Transverse colon (tissue), 4 donors: ENCODE measurements around the gene AOPEP. TPM values are rescaled to one million over a fixed set of nuclear protein-coding genes. Genes with fewer than 3 reads are reported as not detected.

Experiments
- DNase-seq: peaks from one replicate; pipeline ENCODE4 v3.0.0-alpha.2; 2019
- H3K27ac ChIP-seq, 4 donors: fragments of 200-600 bp; sonication (generic); 2 replicates each; pipeline ENCODE4 v1.5.1; 2016 to 2018; ENCODE audit warnings: inconsistent platforms in 4 of 4
- H3K27me3 ChIP-seq: fragments of 200-600 bp; sonication (generic); 2 replicates; pipeline ENCODE4 v1.5.1; 2017; ENCODE audit warnings: inconsistent platforms
- H3K36me3 ChIP-seq, 4 donors: fragments of 200-600 bp; sonication (generic); 2 replicates each; pipeline ENCODE4 v1.5.1; 2017 to 2019; ENCODE audit warnings: inconsistent platforms in 4 of 4
- H3K4me1 ChIP-seq, 4 donors: fragments of 200-600 bp; sonication (generic); 2 replicates each; pipeline ENCODE4 v1.5.1; 2017 to 2020; ENCODE audit warnings: inconsistent platforms in 4 of 4
- H3K4me3 ChIP-seq, 4 donors: fragments of 200-600 bp; sonication (generic); 1 replicate in 1 of 4; 2 replicates in 3 of 4; pipeline versions ENCODE4 v1.5.1 to v1.6.1; 2017 to 2019; ENCODE audit warnings: inconsistent platforms in 4 of 4
- H3K9me3 ChIP-seq, 2 donors: fragments of 200-600 bp; sonication (generic); 2 replicates each; pipeline ENCODE4 v1.5.1; 2017 to 2019; ENCODE audit warnings: inconsistent platforms in 2 of 2
- CTCF ChIP-seq, 5 experiments: fragments of 200-600 bp in 3 of 5; fragments of 450-650 bp in 2 of 5; sonication (generic) in 3 of 5; IDR thresholded peaks; 1 replicate in 2 of 5; 2 replicates in 3 of 5; pipeline ENCODE4 v1.5.1; 2016 to 2017; ENCODE audit warnings: antibody characterized with exemption in 5 of 5, inconsistent platforms in 3 of 5, mild to moderate bottlenecking in 2 of 5, moderate library complexity in 1 of 5
- EP300 ChIP-seq: sonication (generic); formaldehyde crosslinking; IDR thresholded peaks from one replicate; pipeline ENCODE4 v1.6.1; 2017; ENCODE audit warnings: antibody characterized with exemption, low read depth
- POLR2A ChIP-seq: fragments of 450-650 bp; IDR thresholded peaks from one replicate; pipeline ENCODE4 v1.6.1; 2016; ENCODE audit warnings: antibody characterized with exemption, mild to moderate bottlenecking, moderate library complexity
- POLR2AphosphoS5 ChIP-seq, 3 donors: sonication (generic); formaldehyde crosslinking; IDR thresholded peaks; one replicate each; pipeline ENCODE4 v1.6.1; 2016; ENCODE audit warnings: antibody characterized with exemption in 3 of 3
- WGBS, 2 donors: methylation state at CpG; one replicate each; pipeline ENCODE4 v1.1.5; 2018; ENCODE audit warnings: low coverage in 1 of 2; 5-methylcytosine and 5-hydroxymethylcytosine counted together
- in situ Hi-C, 4 donors: fragments of 200-750 bp; cut with MboI; loops; one replicate each; pipeline versions ENCODE4 v1.15.0 to v1.15.1; 2017; ENCODE audit warnings: low sequenced_read_pairs in 3 of 4, low pct_ligation_motif_present in 1 of 4, low pct_unique_long_range_greater_than_20kb in 1 of 4
- intact Hi-C: fragments of 100-400 bp; cut with DNase I; formaldehyde crosslinking; loops from one replicate; pipeline ENCODE4 v1.15.1; 2023; ENCODE audit warnings: low total_unique reads
- small RNA-seq, 4 donors: library from RNA; depleted of rRNA; stranded (forward); fragments of <200 nt; gene quantifications; one replicate each; pipeline ENCODE3, GENCODE V24; 2016
- total RNA-seq, 4 donors: library from RNA; depleted of rRNA; stranded (reverse); fragments of >200 nt; gene quantifications; one replicate each; pipeline ENCODE4 v1.1.0, GENCODE V29; 2016

AOPEP gene
- total RNA-seq, 4 donors from 2014 or later: 53.0 to 129 (median 92.7) TPM

GRCh38 chr9:95134457-95134881 lies 408.0 kb downstream of the AOPEP start:
- no peaks in the 10 kb centered on the region for H3K36me3 ChIP-seq
- no peaks in the 10 kb centered on the region for H3K27me3 ChIP-seq
- peak; percentile 48 for DNase-seq
- intact Hi-C loops: loop anchor here (5.0 kb wide), 1 partner anchor 452 kb away; no protein-coding TSS in a partner anchor
- H3K4me1 ChIP-seq: peaks cover 0 to 43% (median 14%) of the 10 kb centered on the region in 4 donors
- H3K4me3 ChIP-seq: no peak overlapping the region
- H3K27ac ChIP-seq: peak overlapping the region; percentile 12 to 69 (median 55)
- in situ Hi-C loops: loop anchor here in 2 of 4 donors (10.0 kb wide), 2 partner anchors 350 to 450 kb away; no protein-coding TSS in a partner anchor
- H3K9me3 ChIP-seq: no peaks in the 10 kb centered on the region
- WGBS, 2 donors: 55 to 66% methylated on average over 7 to 9 of the region's 9 CpGs
- TF ChIP-seq EP300: no peak
- TF ChIP-seq POLR2A: no peak
- no peak for TF ChIP-seq POLR2AphosphoS5 (IDR thresholded peaks at IDR 0.05)
- no peak for TF ChIP-seq CTCF (IDR thresholded peaks at IDR 0.05)

GRCh38 chr9:95135756-95136155 lies 409.3 kb downstream of the AOPEP start:
- in situ Hi-C loops: loop anchor here in 2 of 4 donors (10.0 kb wide), 2 partner anchors 351 to 451 kb away; no protein-coding TSS in a partner anchor
- Histone ChIP-seq H3K4me3 (no peak overlapping the region), H3K27me3 (no peaks in the 10 kb centered on the region), H3K36me3 (no peaks in the 10 kb centered on the region), H3K4me1 (peaks cover 0 to 31% (median 10%) of the 10 kb centered on the region in 4 donors), H3K9me3 (no peaks in the 10 kb centered on the region), H3K27ac (no peak overlapping the region)
- no peak for DNase-seq
- TF ChIP-seq POLR2A: no peak
- TF ChIP-seq POLR2AphosphoS5 (IDR thresholded peaks at IDR 0.05): no peak
- no peak for TF ChIP-seq EP300
- no peak for TF ChIP-seq CTCF (IDR thresholded peaks at IDR 0.05)
- intact Hi-C loops: no loop called here
- whole genome bisulfite sequencing, 2 donors: 95 to 98% methylated on average over 9 to 10 of the region's 10 CpGs

Small RNAs within 50 kb of the gene (small RNA-seq; reads per million reads assigned to genes)
- 0 to 0.83 (median 0.21) reads per million in 4 donors for gene MIR2278
- 546 to 1,678 (median 1,205) reads per million in 4 donors for gene MIR23B
- 3,968 to 16,401 (median 12,606) reads per million in 4 donors for gene MIR27B
- 0 reads per million in 4 donors for gene MIR3074
- 0 reads per million in 4 donors for gene MIR6081

Other genes starting within 250 kb of the AOPEP start
- gene PCAT7, start 171.6 kb upstream of the AOPEP start, total RNA-seq: 1 to 10 TPM in 3 of 4 donors, under 1 TPM in 1; 0.60 to 5.2 (median 1.7) TPM
- gene FBP2, start 132.9 kb upstream of the AOPEP start, total RNA-seq: not detected
- gene FBP1, start 87.2 kb upstream of the AOPEP start, total RNA-seq: 10 to 100 TPM; 21.3 to 55.7 (median 44.6) TPM